Measurements from ENCODE around the gene ATP6V1E1. TPM values are rescaled to one million over a fixed set of nuclear protein-coding genes. Genes with fewer than 3 reads are reported as not detected.
"Not testable (repeated sequence)": the region's sequence is repeated elsewhere in the genome, so short reads cannot be mapped to it uniquely, and the experiment has no call there.

ATP6V1E1 gene
- polyA plus RNA-seq, 2 of the 4 experiments (the other 2 are of a cell fraction), result 112 to 123 TPM

DNA sequence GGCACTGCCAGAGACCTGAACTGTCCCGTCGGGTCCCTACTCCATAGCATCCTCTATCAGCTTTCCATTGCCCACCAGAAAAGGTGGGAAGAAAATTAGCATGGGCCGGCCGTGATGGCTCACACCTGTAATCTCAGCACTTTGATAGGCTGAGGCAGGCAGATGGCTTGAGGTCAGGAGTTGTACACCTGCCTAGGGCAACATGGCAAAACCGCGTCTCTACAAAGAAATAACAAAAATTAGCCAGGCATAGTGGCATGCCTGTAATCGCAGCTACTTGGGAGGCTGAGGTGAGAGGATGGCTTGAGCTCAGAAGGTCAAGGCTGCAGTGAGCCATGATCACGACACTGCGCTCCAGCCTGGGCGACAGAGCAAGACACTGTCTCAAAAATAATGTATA is 61.8 kb downstream of the ATP6V1E1 start:
- POLR2A ChIA-PET, result no interaction called here
- Histone ChIP-seq H3K4me2 (no peak overlapping the region), H3K4me3 (no peak overlapping the region), H3K4me1 (peaks cover 15% of the 10 kb centered on the region; the same call in 1 of the 3 replicates), H3K27ac (no peak overlapping the region), H3K9me3 (no peaks in the 10 kb centered on the region)
- no peak for ATAC-seq
- no peak for DNase-seq (ENCODE audit: low read depth in 1 of 2, low spot score in 1 of 2)
- WGBS (ENCODE audit: missing lambda C conversion rate), result 85% methylated on average over 10 of the region's 10 CpGs
- CTCF ChIA-PET, result interaction anchor here (1.9 kb wide), 1 partner anchor 10 kb away, joined by 5 read pairs; no protein-coding TSS in a partner anchor
- TF ChIP-seq, protein P1, sequence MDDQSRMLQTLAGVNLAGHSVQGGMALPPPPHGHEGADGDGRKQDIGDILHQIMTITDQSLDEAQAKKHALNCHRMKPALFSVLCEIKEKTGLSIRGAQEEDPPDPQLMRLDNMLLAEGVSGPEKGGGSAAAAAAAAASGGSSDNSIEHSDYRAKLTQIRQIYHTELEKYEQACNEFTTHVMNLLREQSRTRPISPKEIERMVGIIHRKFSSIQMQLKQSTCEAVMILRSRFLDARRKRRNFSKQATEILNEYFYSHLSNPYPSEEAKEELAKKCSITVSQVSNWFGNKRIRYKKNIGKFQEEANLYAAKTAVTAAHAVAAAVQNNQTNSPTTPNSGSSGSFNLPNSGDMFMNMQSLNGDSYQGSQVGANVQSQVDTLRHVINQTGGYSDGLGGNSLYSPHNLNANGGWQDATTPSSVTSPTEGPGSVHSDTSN (IDR thresholded peaks at IDR 0.05), result no peak
- TF ChIP-seq HEYL (CRISPR knock-in tag; IDR thresholded peaks at IDR 0.05) (no peak), KDM1A (IDR thresholded peaks at IDR 0.05; ENCODE audit: low read depth) (no peak), ESRRA (IDR thresholded peaks at IDR 0.05; ENCODE audit: borderline replicate concordance, low read length) (no peak), CBX8 (IDR thresholded peaks at IDR 0.05) (no peak), RCOR1 (IDR thresholded peaks at IDR 0.05; ENCODE audit: low read depth, low read length) (no peak)
- TF ChIP-seq, protein P2, sequence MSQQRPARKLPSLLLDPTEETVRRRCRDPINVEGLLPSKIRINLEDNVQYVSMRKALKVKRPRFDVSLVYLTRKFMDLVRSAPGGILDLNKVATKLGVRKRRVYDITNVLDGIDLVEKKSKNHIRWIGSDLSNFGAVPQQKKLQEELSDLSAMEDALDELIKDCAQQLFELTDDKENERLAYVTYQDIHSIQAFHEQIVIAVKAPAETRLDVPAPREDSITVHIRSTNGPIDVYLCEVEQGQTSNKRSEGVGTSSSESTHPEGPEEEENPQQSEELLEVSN (IDR thresholded peaks at IDR 0.05; ENCODE audit: borderline replicate concordance, low read depth), result no peak
- TF ChIP-seq, protein P3, sequence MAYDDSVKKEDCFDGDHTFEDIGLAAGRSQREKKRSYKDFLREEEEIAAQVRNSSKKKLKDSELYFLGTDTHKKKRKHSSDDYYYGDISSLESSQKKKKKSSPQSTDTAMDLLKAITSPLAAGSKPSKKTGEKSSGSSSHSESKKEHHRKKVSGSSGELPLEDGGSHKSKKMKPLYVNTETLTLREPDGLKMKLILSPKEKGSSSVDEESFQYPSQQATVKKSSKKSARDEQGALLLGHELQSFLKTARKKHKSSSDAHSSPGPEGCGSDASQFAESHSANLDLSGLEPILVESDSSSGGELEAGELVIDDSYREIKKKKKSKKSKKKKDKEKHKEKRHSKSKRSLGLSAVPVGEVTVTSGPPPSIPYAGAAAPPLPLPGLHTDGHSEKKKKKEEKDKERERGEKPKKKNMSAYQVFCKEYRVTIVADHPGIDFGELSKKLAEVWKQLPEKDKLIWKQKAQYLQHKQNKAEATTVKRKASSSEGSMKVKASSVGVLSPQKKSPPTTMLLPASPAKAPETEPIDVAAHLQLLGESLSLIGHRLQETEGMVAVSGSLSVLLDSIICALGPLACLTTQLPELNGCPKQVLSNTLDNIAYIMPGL (CRISPR knock-in tag; IDR thresholded peaks at IDR 0.05; ENCODE audit: borderline replicate concordance), result no peak
- TF ChIP-seq, protein P4, sequence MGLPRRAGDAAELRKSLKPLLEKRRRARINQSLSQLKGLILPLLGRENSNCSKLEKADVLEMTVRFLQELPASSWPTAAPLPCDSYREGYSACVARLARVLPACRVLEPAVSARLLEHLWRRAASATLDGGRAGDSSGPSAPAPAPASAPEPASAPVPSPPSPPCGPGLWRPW (IDR thresholded peaks at IDR 0.05), result no peak
- TF ChIP-seq, protein P5, sequence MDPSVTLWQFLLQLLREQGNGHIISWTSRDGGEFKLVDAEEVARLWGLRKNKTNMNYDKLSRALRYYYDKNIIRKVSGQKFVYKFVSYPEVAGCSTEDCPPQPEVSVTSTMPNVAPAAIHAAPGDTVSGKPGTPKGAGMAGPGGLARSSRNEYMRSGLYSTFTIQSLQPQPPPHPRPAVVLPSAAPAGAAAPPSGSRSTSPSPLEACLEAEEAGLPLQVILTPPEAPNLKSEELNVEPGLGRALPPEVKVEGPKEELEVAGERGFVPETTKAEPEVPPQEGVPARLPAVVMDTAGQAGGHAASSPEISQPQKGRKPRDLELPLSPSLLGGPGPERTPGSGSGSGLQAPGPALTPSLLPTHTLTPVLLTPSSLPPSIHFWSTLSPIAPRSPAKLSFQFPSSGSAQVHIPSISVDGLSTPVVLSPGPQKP (IDR thresholded peaks at IDR 0.05; ENCODE audit: low read depth, low read length), result no peak
- TF ChIP-seq, protein P6, sequence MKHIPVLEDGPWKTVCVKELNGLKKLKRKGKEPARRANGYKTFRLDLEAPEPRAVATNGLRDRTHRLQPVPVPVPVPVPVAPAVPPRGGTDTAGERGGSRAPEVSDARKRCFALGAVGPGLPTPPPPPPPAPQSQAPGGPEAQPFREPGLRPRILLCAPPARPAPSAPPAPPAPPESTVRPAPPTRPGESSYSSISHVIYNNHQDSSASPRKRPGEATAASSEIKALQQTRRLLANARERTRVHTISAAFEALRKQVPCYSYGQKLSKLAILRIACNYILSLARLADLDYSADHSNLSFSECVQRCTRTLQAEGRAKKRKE (CRISPR knock-in tag; IDR thresholded peaks at IDR 0.05; ENCODE audit: low read depth), result no peak
- FAIRE-seq, result no peak

DNA sequence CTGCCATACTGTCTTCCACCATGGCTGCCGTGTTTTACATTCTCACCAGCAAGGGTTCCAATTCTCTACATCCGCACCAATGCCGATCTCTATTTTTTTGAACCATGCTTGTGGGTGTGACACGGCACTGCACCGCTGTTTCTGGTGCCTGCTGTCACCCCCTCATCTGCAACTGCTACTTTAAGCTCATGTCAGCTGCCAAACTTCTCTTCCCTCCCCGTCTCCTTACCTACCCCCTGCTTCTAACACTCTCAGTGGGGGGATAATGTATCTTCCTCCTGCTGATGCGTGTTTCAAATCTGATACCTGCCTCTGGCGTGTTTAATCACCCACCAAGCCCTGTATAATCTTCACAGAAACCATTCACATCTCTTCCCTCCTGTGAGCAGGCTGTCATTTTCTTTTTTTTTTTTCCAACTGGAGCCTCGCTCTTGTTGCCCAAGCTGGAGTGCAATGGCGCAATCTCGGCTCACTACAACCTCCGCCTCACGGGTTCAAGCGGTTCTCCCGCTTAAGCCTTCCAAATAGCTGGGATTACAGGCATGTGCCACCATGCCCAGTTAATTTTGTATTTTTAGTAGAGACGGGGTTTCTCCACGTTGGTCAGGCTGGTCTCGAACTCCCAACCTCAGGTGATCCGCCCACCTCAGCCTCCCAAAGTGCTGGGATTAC is 62.4 kb downstream of the ATP6V1E1 start:
- H3K9me3 ChIP-seq; FAIRE-seq; H3K27ac ChIP-seq; H3K4me3 ChIP-seq; POLR2A ChIA-PET; DNase-seq (ENCODE audit: low read depth in 1 of 2, low spot score in 1 of 2); H3K4me2 ChIP-seq; ATAC-seq: not testable (repeated sequence)
- WGBS (ENCODE audit: missing lambda C conversion rate), result 89% methylated on average over 19 of the region's 19 CpGs
- CTCF ChIA-PET, result interaction anchor here (1.9 kb wide), 1 partner anchor 9 kb away, joined by 5 read pairs; no protein-coding TSS in a partner anchor
- peaks cover 15% of the 10 kb centered on the region; the same call in 1 of the 3 replicates for H3K4me1 ChIP-seq

DNA sequence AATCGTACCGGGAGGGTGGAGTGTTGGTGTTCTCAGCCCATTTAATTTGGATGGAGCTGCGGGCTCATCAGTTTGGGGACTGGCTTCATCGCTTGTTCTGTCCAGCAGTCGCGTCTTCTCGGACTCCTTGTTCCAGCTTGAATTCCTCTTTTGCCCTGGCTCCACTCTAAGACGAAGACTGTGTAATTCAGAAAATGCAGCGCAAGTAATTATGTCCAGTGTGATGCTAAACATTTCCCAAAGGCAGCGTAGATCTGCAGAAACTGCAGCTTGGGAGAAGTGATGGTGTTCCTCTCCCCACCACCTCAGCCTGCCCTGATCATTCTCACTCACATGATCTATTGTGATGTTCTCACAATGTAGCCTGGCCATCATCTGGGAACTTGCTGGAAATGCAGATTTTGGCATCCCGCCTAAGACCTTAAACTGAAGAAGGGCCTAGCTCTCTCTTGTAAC is 64.6 kb downstream of the ATP6V1E1 start:
- POLR2A ChIA-PET, result no interaction called here
- no peak overlapping the region for H3K4me2 ChIP-seq
- CTCF ChIA-PET, result interaction anchor here (0.9 kb wide), 1 partner anchor 221 kb away, joined by 3 read pairs; no protein-coding TSS in a partner anchor
- H3K27ac ChIP-seq, result no peak overlapping the region
- 89% methylated on average over 11 of the region's 11 CpGs for WGBS (ENCODE audit: missing lambda C conversion rate)
- no peak for DNase-seq (ENCODE audit: low read depth in 1 of 2, low spot score in 1 of 2)
- H3K4me1 ChIP-seq, result peaks cover 8% of the 10 kb centered on the region; the same call in 1 of the 3 replicates
- TF ChIP-seq SMC3 (IDR thresholded peaks at IDR 0.05), result no peak
- TF ChIP-seq HEYL (CRISPR knock-in tag; IDR thresholded peaks at IDR 0.05), result no peak
- TF ChIP-seq MAZ (IDR thresholded peaks at IDR 0.05; ENCODE audit: borderline replicate concordance, low read depth, low read length), result no peak
- TF ChIP-seq ZFP36 (IDR thresholded peaks at IDR 0.05; ENCODE audit: borderline replicate concordance, partially characterized antibody), result no peak
- TF ChIP-seq FOSL2 (IDR thresholded peaks at IDR 0.05), result no peak
- TF ChIP-seq FOSL2 (CRISPR knock-in tag; IDR thresholded peaks at IDR 0.05), result no peak
- no peak for TF ChIP-seq CHD4 (IDR thresholded peaks at IDR 0.05; ENCODE audit: borderline replicate concordance)
- TF ChIP-seq ZC3H11A (IDR thresholded peaks at IDR 0.05), result no peak
- TF ChIP-seq PHF8 (IDR thresholded peaks at IDR 0.05; ENCODE audit: borderline replicate concordance, low read depth), result no peak
- TF ChIP-seq HOXB13 (CRISPR knock-in tag; IDR thresholded peaks at IDR 0.05; ENCODE audit: low read depth), result no peak
- no peak for FAIRE-seq
- no peak overlapping the region for H3K4me3 ChIP-seq
- ATAC-seq, result peak in 1 of 2 experiments; percentile 47; a peak in 1 of 6 replicates
- no peaks in the 10 kb centered on the region for H3K9me3 ChIP-seq
